GM23338 (cell line): ENCODE measurements around the gene MICB. TPM values are rescaled to one million over a fixed set of nuclear protein-coding genes. Genes with fewer than 3 reads are reported as not detected.

ENCODE experiments used
- ATAC-seq: fragments of 200-7000 bp; cut with Tn5 transposase; 3 replicates; pipeline ENCODE4 v1.9.1; 2020
- DNase-seq: peaks from one replicate; pipeline ENCODE4 v3.0.0-alpha.2; 2015; ENCODE audit warnings: low spot score
- H2AFZ ChIP-seq: fragments of 200-600 bp; sonication (generic); 2 replicates; pipeline ENCODE4 v1.8.0; 2016; ENCODE audit warnings: antibody characterized with exemption, mild to moderate bottlenecking, moderate library complexity
- H3F3A ChIP-seq: fragments of 200-600 bp; sonication (generic); replicated peaks from 2 replicates; pipeline ENCODE4 v1.8.0; 2017; ENCODE audit warnings: antibody characterized with exemption, mixed run types, low read depth
- H3K27ac ChIP-seq: fragments of 200-600 bp; sonication (generic); 2 replicates; pipeline ENCODE4 v1.6.1; 2016; ENCODE audit warnings: low read depth
- H3K27me3 ChIP-seq: fragments of 200-600 bp; sonication (generic); 2 replicates; pipeline ENCODE4 v1.8.0; 2016; ENCODE audit warnings: mild to moderate bottlenecking, mixed run types, moderate library complexity; ENCODE audit not compliant: insufficient read depth
- H3K36me3 ChIP-seq: fragments of 200-600 bp; sonication (generic); 2 replicates; pipeline ENCODE4 v1.8.0; 2016; ENCODE audit warnings: mild to moderate bottlenecking; ENCODE audit not compliant: insufficient read depth
- H3K4me1 ChIP-seq: fragments of 200-600 bp; sonication (generic); 2 replicates; pipeline ENCODE4 v1.8.0; 2016; ENCODE audit warnings: mild to moderate bottlenecking, moderate library complexity; ENCODE audit not compliant: insufficient read depth
- H3K4me2 ChIP-seq: fragments of 200-600 bp; sonication (generic); 2 replicates; pipeline ENCODE4 v1.7.1; 2017; ENCODE audit warnings: mixed run types
- H3K4me3 ChIP-seq: fragments of 200-600 bp; sonication (generic); 2 replicates; pipeline ENCODE4 v1.6.1; 2016; ENCODE audit warnings: mixed run types
- H3K79me2 ChIP-seq: fragments of 200-600 bp; sonication (generic); replicated peaks from 2 replicates; pipeline ENCODE4 v1.8.0; 2017; ENCODE audit warnings: mild to moderate bottlenecking; ENCODE audit not compliant: insufficient read depth
- H3K9me2 ChIP-seq: fragments of 200-600 bp; sonication (generic); 2 replicates; pipeline ENCODE4 v1.8.0; 2017; ENCODE audit not compliant: insufficient read depth
- H4K20me1 ChIP-seq: fragments of 200-600 bp; sonication (generic); replicated peaks from 2 replicates; pipeline ENCODE4 v1.8.0; 2017; ENCODE audit warnings: mild to moderate bottlenecking; ENCODE audit not compliant: insufficient read depth
- H3K27ac Mint-ChIP-seq: 2 replicates; pipeline ENCODE4 v1.8.0; 2020; ENCODE audit warnings: inconsistent platforms, mild to moderate bottlenecking, moderate library complexity, mixed read lengths
- H3K27me3 Mint-ChIP-seq: 3 replicates; pipeline ENCODE4 v1.8.0; 2022; ENCODE audit warnings: low read depth, mild to moderate bottlenecking, moderate library complexity, mixed read lengths, inconsistent platforms; ENCODE audit not compliant: insufficient read depth, poor library complexity
- H3K36me3 Mint-ChIP-seq: 3 replicates; pipeline ENCODE4 v1.8.0; 2021; ENCODE audit warnings: low read depth, mild to moderate bottlenecking, inconsistent platforms, moderate library complexity, mixed read lengths
- H3K4me1 Mint-ChIP-seq: 3 replicates; pipeline ENCODE4 v1.8.0; 2020; ENCODE audit warnings: mild to moderate bottlenecking, inconsistent platforms, mixed read lengths
- H3K4me3 Mint-ChIP-seq: 3 replicates; pipeline ENCODE4 v1.8.0; 2021; ENCODE audit warnings: moderate library complexity, mild to moderate bottlenecking, inconsistent platforms, mixed read lengths
- H3K9me3 Mint-ChIP-seq: 3 replicates; pipeline ENCODE4 v1.8.0; 2020; ENCODE audit warnings: moderate library complexity, mild to moderate bottlenecking, inconsistent platforms, mixed read lengths
- ETS1 ChIP-seq: IDR thresholded peaks from 2 replicates; pipeline ENCODE4 v1.6.1; 2016; ENCODE audit warnings: antibody characterized with exemption
- JUNB ChIP-seq: IDR thresholded peaks from one replicate; pipeline ENCODE4 v1.6.1; 2016; ENCODE audit warnings: antibody characterized with exemption; ENCODE audit not compliant: unreplicated experiment
- NANOG ChIP-seq: IDR thresholded peaks from 2 replicates; pipeline ENCODE4 v1.6.1; 2016; ENCODE audit warnings: antibody characterized with exemption, borderline replicate concordance
- STAT1 ChIP-seq: IDR thresholded peaks from one replicate; pipeline ENCODE4 v1.6.1; 2016; ENCODE audit warnings: antibody characterized with exemption; ENCODE audit not compliant: unreplicated experiment
- ZNF114 ChIP-seq: fragments of 250-450 bp; sonication (Bioruptor Pico); IDR thresholded peaks from 2 replicates; pipeline ENCODE4 v1.5.0; 2020; ENCODE audit warnings: mild to moderate bottlenecking, moderate library complexity
- ZNF462 ChIP-seq: fragments of 250-450 bp; sonication (Bioruptor Pico); IDR thresholded peaks from 2 replicates; pipeline ENCODE4 v1.5.0; 2020; ENCODE audit warnings: mild to moderate bottlenecking, moderate library complexity
- polyA plus RNA-seq: library from polyadenylated mRNA; unstranded; fragments of >200 nt; fragmentation: Nextera tagmentation; extraction: Ambion mirVana; gene quantifications from 2 replicates; pipeline ENCODE4 v1.2.1, GENCODE V29; 2016
- total RNA-seq: library from RNA; depleted of rRNA; stranded (reverse); fragments of >200 nt; shearing (Covaris generic); gene quantifications from 2 replicates; pipeline ENCODE4 v1.2.3, GENCODE V29; 2014

Gene MICB
- total and polyA plus RNA-seq, 2 experiments from 2014 or later, result 9.2 to 23.8 TPM

- H2AFZ ChIP-seq, result no peak overlapping the region
- H3K9me2 ChIP-seq, result no peaks in the 10 kb centered on the region
- Mint-ChIP-seq H3K27me3 (peaks cover 19% of the 10 kb centered on the region), H3K27ac (no peak overlapping the region), H3K36me3 (peaks cover 35% of the 10 kb centered on the region), H3K4me3 (no peak overlapping the region; the same call in 2 of the 3 replicates), H3K9me3 (no peaks in the 10 kb centered on the region; the same call in 2 of the 3 replicates), H3K4me1 (peaks cover 37% of the 10 kb centered on the region)
- H3F3A ChIP-seq, result peaks cover 18% of the 10 kb centered on the region
- DNase-seq, result no peak
- peaks cover 29% of the 10 kb centered on the region for H3K4me1 ChIP-seq
- no peak overlapping the region for H3K4me2 ChIP-seq
- no peaks in the 10 kb centered on the region for H3K27me3 ChIP-seq
- H3K27ac ChIP-seq, result no peak overlapping the region
- no peak for ATAC-seq
- peaks cover 44% of the 10 kb centered on the region for H3K79me2 ChIP-seq
- peaks cover 23% of the 10 kb centered on the region for H4K20me1 ChIP-seq
- no peak overlapping the region for H3K4me3 ChIP-seq
- H3K36me3 ChIP-seq, result peaks cover 22% of the 10 kb centered on the region
- no peak for TF ChIP-seq ZNF462 (CRISPR knock-in tag)
- no peak for TF ChIP-seq STAT1
- TF ChIP-seq ZNF114 (CRISPR knock-in tag), result no peak
- no peak for TF ChIP-seq NANOG
- TF ChIP-seq ETS1, result no peak
These were observed 45.7 kb downstream of the MICB start for GRCh38 chr6:31543639-31544038.

GRCh38 chr6:31544676-31545075 lies 46.7 kb downstream of the MICB start:
- H3K27me3 Mint-ChIP-seq, result peaks cover 12% of the 10 kb centered on the region
- peaks cover 12% of the 10 kb centered on the region for H4K20me1 ChIP-seq
- H3K9me3 Mint-ChIP-seq, result no peaks in the 10 kb centered on the region; the same call in 2 of the 3 replicates
- H3K36me3 ChIP-seq, result peaks cover 16% of the 10 kb centered on the region
- peaks cover 27% of the 10 kb centered on the region for H3K4me1 Mint-ChIP-seq
- no peaks in the 10 kb centered on the region for H3K9me2 ChIP-seq
- peaks cover 37% of the 10 kb centered on the region for H3K79me2 ChIP-seq
- H2AFZ ChIP-seq, result no peak overlapping the region
- no peaks in the 10 kb centered on the region for H3K27me3 ChIP-seq
- ATAC-seq (no peak), DNase-seq (no peak)
- no peak overlapping the region for H3K27ac ChIP-seq
- H3K4me3 Mint-ChIP-seq, result peak overlapping the region; percentile 22; the same call in 2 of the 3 replicates
- peaks cover 21% of the 10 kb centered on the region for H3K4me1 ChIP-seq
- no peak overlapping the region for H3K4me2 ChIP-seq
- no peak overlapping the region for H3K27ac Mint-ChIP-seq
- peaks cover 34% of the 10 kb centered on the region for H3K36me3 Mint-ChIP-seq
- H3K4me3 ChIP-seq, result no peak overlapping the region
- H3F3A ChIP-seq, result peaks cover 11% of the 10 kb centered on the region
- TF ChIP-seq JUNB (no peak), ZNF462 (CRISPR knock-in tag) (no peak)
